Retina (tissue), 1 donor: ENCODE data around the gene BBOF1.
A peak's percentile ranks its signal among the peaks of the same experiment; 100 is the strongest.

ENCODE experiments used
- DNase-seq: peaks from one replicate; pipeline ENCODE4 v3.0.0-alpha.2; 2016

The BBOF1 gene

GRCh38 chr14:74109369-74109768, 90.2 kb downstream of the BBOF1 start:
- no peak for DNase-seq

GRCh38 chr14:74111395-74112216, 92.5 kb downstream of the BBOF1 start:
- peak; percentile 57 for DNase-seq
